Measurements from ENCODE around the gene MEGF6. TPM values are rescaled to one million over a fixed set of nuclear protein-coding genes. Genes with fewer than 3 reads are reported as not detected.

The MEGF6 gene
- total RNA-seq, 2 donors from 2014 or later, result 22.4 to 24.9 TPM

- H3K9me3 ChIP-seq, result no peaks in the 10 kb centered on the region
- ATAC-seq, result no peak
- H3K4me1 ChIP-seq, result no peaks in the 10 kb centered on the region
- H3K36me3 ChIP-seq (replicated peaks in 1 of 2; ENCODE audit: insufficient read depth in 1 of 2, low read depth in 2 of 2), result no peaks in the 10 kb centered on the region
- 78 to 90% methylated on average over 6 to 28 of the region's 33 CpGs for WGBS, 2 donors
- DNase-seq, result no peak
- H3K4me3 ChIP-seq, result no peak overlapping the region
- no peak overlapping the region for H3K27ac ChIP-seq
- TF ChIP-seq CTCF (IDR thresholded peaks at IDR 0.05) (no peak), POLR2A (IDR thresholded peaks at IDR 0.05) (no peak)
- intact Hi-C loops (cut with DNase I), result no loop called here
- no peaks in the 10 kb centered on the region for H3K27me3 ChIP-seq
Measured at GRCh38 chr1:3590951-3591865, 20.1 kb downstream of the MEGF6 start.

GRCh38 chr1:3590139-3590763, 21.1 kb downstream of the MEGF6 start:
- TF ChIP-seq POLR2A (IDR thresholded peaks at IDR 0.05) (no peak), CTCF (IDR thresholded peaks at IDR 0.05) (no peak)
- Histone ChIP-seq H3K27ac (no peak overlapping the region), H3K36me3 (replicated peaks in 1 of 2; ENCODE audit: insufficient read depth in 1 of 2, low read depth in 2 of 2) (no peaks in the 10 kb centered on the region), H3K9me3 (no peaks in the 10 kb centered on the region), H3K27me3 (no peaks in the 10 kb centered on the region), H3K4me3 (no peak overlapping the region), H3K4me1 (no peaks in the 10 kb centered on the region)
- no peak for ATAC-seq
- DNase-seq, result no peak
- intact Hi-C loops (cut with DNase I), result no loop called here
- 37 to 61% methylated on average over 2 to 25 of the region's 27 CpGs for WGBS, 2 donors

- intact Hi-C loops (cut with DNase I), result no loop called here
- no peak for DNase-seq
Measured at GRCh38 chr1:3588395-3588794, 22.9 kb downstream of the MEGF6 start.

GRCh38 chr1:3586986-3587759, 24.1 kb downstream of the MEGF6 start:
- ATAC-seq, result no peak
- Histone ChIP-seq H3K27me3 (no peaks in the 10 kb centered on the region), H3K27ac (no peak overlapping the region), H3K9me3 (no peaks in the 10 kb centered on the region), H3K4me3 (no peak overlapping the region), H3K4me1 (no peaks in the 10 kb centered on the region), H3K36me3 (replicated peaks in 1 of 2; ENCODE audit: insufficient read depth in 1 of 2, low read depth in 2 of 2) (no peaks in the 10 kb centered on the region)
- 63 to 73% methylated on average over 24 of the region's 24 CpGs for WGBS, 2 donors
- DNase-seq, result no peak
- no peak for TF ChIP-seq CTCF (IDR thresholded peaks at IDR 0.05)
- no peak for TF ChIP-seq POLR2A (IDR thresholded peaks at IDR 0.05)
- intact Hi-C loops (cut with DNase I), result no loop called here

More at GRCh38 chr1:3588395-3588794, 22.9 kb downstream of the MEGF6 start:
- no peaks in the 10 kb centered on the region for H3K36me3 ChIP-seq (replicated peaks in 1 of 2; ENCODE audit: insufficient read depth in 1 of 2, low read depth in 2 of 2)
- H3K27ac ChIP-seq, result no peak overlapping the region
- no peaks in the 10 kb centered on the region for H3K4me1 ChIP-seq
- ATAC-seq, result no peak
- TF ChIP-seq CTCF (IDR thresholded peaks at IDR 0.05), result no peak
- TF ChIP-seq POLR2A (IDR thresholded peaks at IDR 0.05), result no peak
- H3K27me3 ChIP-seq, result no peaks in the 10 kb centered on the region
- 64 to 68% methylated on average over 5 of the region's 5 CpGs for WGBS, 2 donors
- H3K4me3 ChIP-seq, result no peak overlapping the region
- no peaks in the 10 kb centered on the region for H3K9me3 ChIP-seq

All from body of pancreas (tissue), 4 donors.